Measurements from ENCODE around the gene E2F3.
"Not testable (repeated sequence)": the region's sequence is repeated elsewhere in the genome, so short reads cannot be mapped to it uniquely, and the experiment has no call there.

The E2F3 gene

DNA sequence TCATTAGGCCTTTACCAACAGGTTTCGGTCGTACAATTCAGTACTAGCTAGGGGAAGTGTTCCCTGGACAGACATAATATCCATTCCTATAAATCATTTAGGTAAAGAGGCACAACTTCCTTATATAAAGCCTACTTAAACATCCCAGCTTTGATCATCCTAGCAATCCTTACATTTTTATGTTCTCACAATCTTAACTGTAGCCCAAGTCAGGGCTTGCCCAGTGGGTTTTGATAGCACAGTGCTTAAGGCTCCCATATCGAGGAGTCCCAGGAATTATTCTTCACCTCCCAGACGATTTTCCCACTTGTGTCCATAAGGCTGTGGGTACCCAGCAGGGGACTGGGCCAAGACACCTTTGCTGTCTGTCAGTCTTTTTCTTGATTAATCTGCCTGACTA, 63.2 kb downstream of the E2F3 start:
- Histone ChIP-seq H3K36me3 (ENCODE audit: insufficient read depth) (no peaks in the 10 kb centered on the region), H4K20me1 (ENCODE audit: insufficient read depth) (no peaks in the 10 kb centered on the region), H3K27ac (no peak overlapping the region), H3K79me2 (ENCODE audit: insufficient read depth, low read depth) (peaks cover 69% of the 10 kb centered on the region; the same call in 1 of the 2 replicates), H3K4me2 (no peak overlapping the region), H3K4me3 (IDR thresholded peaks at IDR 0.05; ENCODE audit: insufficient read depth, low read depth, low read length) (no peak overlapping the region), H3K27me3 (ENCODE audit: insufficient read depth, low read depth) (no peaks in the 10 kb centered on the region), H3K9ac (no peak overlapping the region), H3K4me1 (ENCODE audit: low read depth, poor library complexity, severe bottlenecking) (peaks cover 37% of the 10 kb centered on the region), H2AFZ (ENCODE audit: low read depth) (no peak overlapping the region)
- TF ChIP-seq, protein P1, sequence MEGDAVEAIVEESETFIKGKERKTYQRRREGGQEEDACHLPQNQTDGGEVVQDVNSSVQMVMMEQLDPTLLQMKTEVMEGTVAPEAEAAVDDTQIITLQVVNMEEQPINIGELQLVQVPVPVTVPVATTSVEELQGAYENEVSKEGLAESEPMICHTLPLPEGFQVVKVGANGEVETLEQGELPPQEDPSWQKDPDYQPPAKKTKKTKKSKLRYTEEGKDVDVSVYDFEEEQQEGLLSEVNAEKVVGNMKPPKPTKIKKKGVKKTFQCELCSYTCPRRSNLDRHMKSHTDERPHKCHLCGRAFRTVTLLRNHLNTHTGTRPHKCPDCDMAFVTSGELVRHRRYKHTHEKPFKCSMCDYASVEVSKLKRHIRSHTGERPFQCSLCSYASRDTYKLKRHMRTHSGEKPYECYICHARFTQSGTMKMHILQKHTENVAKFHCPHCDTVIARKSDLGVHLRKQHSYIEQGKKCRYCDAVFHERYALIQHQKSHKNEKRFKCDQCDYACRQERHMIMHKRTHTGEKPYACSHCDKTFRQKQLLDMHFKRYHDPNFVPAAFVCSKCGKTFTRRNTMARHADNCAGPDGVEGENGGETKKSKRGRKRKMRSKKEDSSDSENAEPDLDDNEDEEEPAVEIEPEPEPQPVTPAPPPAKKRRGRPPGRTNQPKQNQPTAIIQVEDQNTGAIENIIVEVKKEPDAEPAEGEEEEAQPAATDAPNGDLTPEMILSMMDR (conservative IDR thresholded peaks at IDR 0.05; ENCODE audit: low read depth, low read length), result no peak

DNA sequence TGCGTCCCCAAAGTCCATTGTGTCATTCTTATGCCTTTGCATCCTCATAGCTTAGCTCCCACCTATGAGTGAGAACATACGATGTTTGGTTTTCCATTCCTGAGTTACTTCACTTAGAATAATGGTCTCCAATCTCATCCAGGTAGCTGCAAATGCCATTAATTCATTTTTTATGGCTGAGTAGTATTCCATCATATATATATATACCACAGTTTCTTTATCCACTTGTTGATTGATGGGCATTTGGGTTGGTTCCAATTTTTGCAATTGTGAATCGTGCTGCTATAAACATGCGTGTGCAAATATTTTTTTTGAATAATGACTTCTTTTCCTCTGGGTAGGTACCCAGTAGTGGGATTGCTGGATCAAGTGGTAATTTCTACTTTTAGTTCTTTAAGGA, 63.9 kb downstream of the E2F3 start:
- not testable (repeated sequence) for H3K9ac ChIP-seq; H3K36me3 ChIP-seq (ENCODE audit: insufficient read depth); H2AFZ ChIP-seq (ENCODE audit: low read depth); H3K4me3 ChIP-seq (IDR thresholded peaks at IDR 0.05; ENCODE audit: insufficient read depth, low read depth, low read length); H4K20me1 ChIP-seq (ENCODE audit: insufficient read depth); H3K27ac ChIP-seq; H3K4me2 ChIP-seq; H3K27me3 ChIP-seq (ENCODE audit: insufficient read depth, low read depth)
- Histone ChIP-seq H3K4me1 (ENCODE audit: low read depth, poor library complexity, severe bottlenecking) (peaks cover 44% of the 10 kb centered on the region), H3K79me2 (ENCODE audit: insufficient read depth, low read depth) (peaks cover 76% of the 10 kb centered on the region; the same call in 1 of the 2 replicates)

DNA sequence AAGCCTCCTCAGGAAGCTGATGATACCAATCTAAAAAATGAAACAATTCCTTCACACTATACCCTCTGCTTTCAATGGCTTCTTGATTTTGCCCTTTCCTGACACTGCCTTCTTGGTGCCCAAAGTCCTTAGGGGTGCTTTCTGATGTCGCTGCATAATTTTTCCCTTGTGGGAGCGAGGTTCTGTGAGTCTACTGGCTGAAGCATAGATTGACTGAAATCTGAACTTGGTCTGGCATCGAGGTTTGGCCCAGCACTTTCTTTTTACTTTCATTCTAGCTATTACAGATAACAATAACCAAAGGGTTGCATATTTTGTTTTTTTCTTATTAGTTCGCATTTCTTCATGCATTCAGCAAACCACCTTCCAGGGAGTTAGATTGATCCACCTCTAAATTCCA, 65.8 kb downstream of the E2F3 start:
- Histone ChIP-seq H3K27ac (no peak overlapping the region), H4K20me1 (ENCODE audit: insufficient read depth) (no peaks in the 10 kb centered on the region), H3K36me3 (ENCODE audit: insufficient read depth) (no peaks in the 10 kb centered on the region), H3K4me2 (no peak overlapping the region), H2AFZ (ENCODE audit: low read depth) (no peak overlapping the region), H3K9ac (no peak overlapping the region), H3K79me2 (ENCODE audit: insufficient read depth, low read depth) (peaks cover 77% of the 10 kb centered on the region; the same call in 1 of the 2 replicates), H3K27me3 (ENCODE audit: insufficient read depth, low read depth) (no peaks in the 10 kb centered on the region), H3K4me1 (ENCODE audit: low read depth, poor library complexity, severe bottlenecking) (peaks cover 50% of the 10 kb centered on the region), H3K4me3 (IDR thresholded peaks at IDR 0.05; ENCODE audit: insufficient read depth, low read depth, low read length) (no peak overlapping the region)
- TF ChIP-seq, protein P1 (conservative IDR thresholded peaks at IDR 0.05; ENCODE audit: low read depth, low read length), result no peak

DNA sequence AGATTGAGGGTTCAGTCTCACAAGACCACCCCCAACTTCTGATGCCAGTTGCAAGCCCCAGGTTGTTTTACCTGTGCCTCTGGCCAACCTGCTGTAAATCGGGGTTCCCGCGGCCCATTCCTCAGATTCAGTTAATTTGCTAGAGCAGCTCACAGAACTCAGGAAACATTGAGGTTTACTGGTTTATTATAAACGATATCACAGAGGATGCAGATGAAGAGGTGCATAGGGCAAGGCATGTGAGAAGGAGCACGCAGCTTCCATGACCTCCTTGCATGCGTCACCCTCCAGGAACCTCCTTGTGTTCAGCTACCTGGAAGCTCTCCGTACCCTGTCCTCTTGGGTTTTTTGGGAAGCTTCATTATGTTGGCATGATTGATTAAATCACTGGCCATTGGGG, 66.5 kb downstream of the E2F3 start:
- H3K4me1 ChIP-seq (ENCODE audit: low read depth, poor library complexity, severe bottlenecking), result peaks cover 45% of the 10 kb centered on the region
- peaks cover 77% of the 10 kb centered on the region; the same call in 1 of the 2 replicates for H3K79me2 ChIP-seq (ENCODE audit: insufficient read depth, low read depth)
- H3K27ac ChIP-seq, result no peak overlapping the region
- H3K4me3 ChIP-seq (IDR thresholded peaks at IDR 0.05; ENCODE audit: insufficient read depth, low read depth, low read length), result no peak overlapping the region
- H3K4me2 ChIP-seq, result no peak overlapping the region
- no peak overlapping the region for H2AFZ ChIP-seq (ENCODE audit: low read depth)
- no peaks in the 10 kb centered on the region for H4K20me1 ChIP-seq (ENCODE audit: insufficient read depth)
- TF ChIP-seq, protein P1 (conservative IDR thresholded peaks at IDR 0.05; ENCODE audit: low read depth, low read length), result no peak
- no peaks in the 10 kb centered on the region for H3K27me3 ChIP-seq (ENCODE audit: insufficient read depth, low read depth)
- no peak overlapping the region for H3K9ac ChIP-seq
- no peaks in the 10 kb centered on the region for H3K36me3 ChIP-seq (ENCODE audit: insufficient read depth)

DNA sequence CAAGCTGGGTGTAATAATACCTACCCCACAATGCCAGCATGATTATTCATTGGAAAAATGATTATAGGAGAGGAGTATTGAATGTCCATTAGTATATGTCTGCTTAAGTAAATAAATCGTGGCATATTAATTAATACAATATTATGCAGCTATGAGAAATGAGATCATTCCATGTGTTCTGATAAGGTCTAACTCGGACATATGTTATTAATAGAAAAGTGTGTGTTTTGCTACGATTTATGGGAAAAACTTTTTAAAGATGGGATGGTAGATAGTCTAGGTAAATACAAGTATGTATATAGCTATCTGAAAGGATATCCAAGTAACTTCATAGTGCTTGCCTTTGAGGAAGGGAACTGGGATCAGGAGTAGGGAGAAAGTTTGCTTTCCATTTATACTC, 71.1 kb downstream of the E2F3 start:
- H3K27ac ChIP-seq, result no peak overlapping the region
- H3K36me3 ChIP-seq (ENCODE audit: insufficient read depth), result no peaks in the 10 kb centered on the region
- 0 out of 2 replicates have a peak, but pooled peaks cover 5% of the 10 kb centered on the region for H4K20me1 ChIP-seq (ENCODE audit: insufficient read depth)

More for the DNA sequence above, 71.1 kb downstream of the E2F3 start:
- H3K27me3 ChIP-seq (ENCODE audit: insufficient read depth, low read depth), result no peaks in the 10 kb centered on the region
- H3K4me1 ChIP-seq (ENCODE audit: low read depth, poor library complexity, severe bottlenecking), result peaks cover 30% of the 10 kb centered on the region
- TF ChIP-seq, protein P1 (conservative IDR thresholded peaks at IDR 0.05; ENCODE audit: low read depth, low read length), result no peak
- peaks cover 67% of the 10 kb centered on the region; the same call in 1 of the 2 replicates for H3K79me2 ChIP-seq (ENCODE audit: insufficient read depth, low read depth)
- no peak overlapping the region for H3K4me2 ChIP-seq
- no peak overlapping the region for H3K4me3 ChIP-seq (IDR thresholded peaks at IDR 0.05; ENCODE audit: insufficient read depth, low read depth, low read length)
- no peak overlapping the region for H3K9ac ChIP-seq
- H2AFZ ChIP-seq (ENCODE audit: low read depth), result no peak overlapping the region
